Keratinocyte (primary cell): ENCODE data around the gene MYBPC1. TPM values are rescaled to one million over a fixed set of nuclear protein-coding genes. Genes with fewer than 3 reads are reported as not detected.

Experiments used
- DNase-seq: peaks from one replicate; pipeline ENCODE4 v3.0.0-alpha.2; 2011; ENCODE audit warnings: low read depth, missing footprints, low spot score
- FAIRE-seq: peaks from 2 replicates; lab custom pipeline; 2011; peaks lifted over from hg19 to GRCh38; lab: Jason Lieb, UNC
- H2AFZ ChIP-seq: 2 replicates; pipeline ENCODE4 v1.6.0; 2012; ENCODE audit warnings: low read length, control low read depth, inconsistent platforms; ENCODE audit not compliant: control insufficient read depth
- H3K27ac ChIP-seq: 2 replicates; pipeline ENCODE4 v1.5.1; 2011; ENCODE audit warnings: low read length; ENCODE audit not compliant: control insufficient read depth, insufficient read depth
- H3K27me3 ChIP-seq: 3 replicates; pipeline ENCODE4 v1.6.0; 2011; ENCODE audit warnings: low read length; ENCODE audit not compliant: control insufficient read depth, insufficient read depth; ENCODE audit errors: extremely low read depth
- H3K36me3 ChIP-seq, 2 experiments: 2 replicates in 1 of 2; 3 replicates in 1 of 2; pipeline ENCODE4 v1.5.1; 2011; ENCODE audit warnings: low read length in 2 of 2, mild to moderate bottlenecking in 1 of 2; ENCODE audit not compliant: control insufficient read depth in 2 of 2, insufficient read depth in 2 of 2; ENCODE audit errors: extremely low read depth in 1 of 2
- H3K4me1 ChIP-seq: 3 replicates; pipeline ENCODE4 v1.5.1; 2011; ENCODE audit warnings: low read length; ENCODE audit not compliant: control insufficient read depth, insufficient read depth; ENCODE audit errors: extremely low read depth
- H3K4me2 ChIP-seq: 3 replicates; pipeline ENCODE4 v1.6.0; 2011; ENCODE audit warnings: low read depth, low read length; ENCODE audit not compliant: control insufficient read depth, insufficient read depth; ENCODE audit errors: extremely low read depth
- H3K4me3 ChIP-seq, 3 experiments: fragments of 200-600 bp in 1 of 3; sonication (generic) in 1 of 3; 2 replicates in 2 of 3; 3 replicates in 1 of 3; pipeline ENCODE4 v1.5.1; 2011 to 2016; ENCODE audit warnings: low read length in 3 of 3, mild to moderate bottlenecking in 3 of 3, control low read depth in 2 of 3, inconsistent platforms in 1 of 3, low read depth in 1 of 3, mixed read lengths in 1 of 3, mixed run types in 1 of 3, moderate library complexity in 1 of 3; ENCODE audit not compliant: control insufficient read depth in 2 of 3, insufficient read depth in 2 of 3; ENCODE audit errors: extremely low read depth in 1 of 3
- H3K79me2 ChIP-seq: 2 replicates; pipeline ENCODE4 v1.6.0; 2012; ENCODE audit warnings: low read length; ENCODE audit not compliant: control insufficient read depth, insufficient read depth
- H3K9ac ChIP-seq: 3 replicates; pipeline ENCODE4 v1.6.0; 2011; ENCODE audit warnings: low read length; ENCODE audit not compliant: control insufficient read depth, insufficient read depth; ENCODE audit errors: extremely low read depth
- H3K9me1 ChIP-seq: 3 replicates; pipeline ENCODE4 v1.6.0; 2011; ENCODE audit warnings: low read length; ENCODE audit not compliant: control insufficient read depth, insufficient read depth; ENCODE audit errors: extremely low read depth
- H3K9me3 ChIP-seq: 2 replicates; pipeline ENCODE4 v1.5.1; 2012; ENCODE audit warnings: low read depth, low read length; ENCODE audit not compliant: control insufficient read depth
- H4K20me1 ChIP-seq: 3 replicates; pipeline ENCODE4 v1.6.0; 2011; ENCODE audit warnings: low read length; ENCODE audit not compliant: control insufficient read depth, insufficient read depth; ENCODE audit errors: extremely low read depth
- EZH2 ChIP-seq: IDR thresholded peaks from one replicate; pipeline ENCODE4 v1.6.1; 2012; ENCODE audit warnings: inconsistent platforms, mild to moderate bottlenecking, low read length, moderate library complexity
- dilution Hi-C: fragments of 300-500 bp; cut with MboI; formaldehyde crosslinking; loops from one replicate; pipeline ENCODE4 v1.7.0; 2020; ENCODE audit warnings: low sequenced_read_pairs; ENCODE audit not compliant: extremely low pct_ligation_motif_present
- polyA plus RNA-seq, 5 experiments: library from polyadenylated mRNA; depleted of rRNA in 3 of 5; stranded (reverse) in 3 of 5; stranded (forward) in 1 of 5; unstranded in 1 of 5; fragments of >200 nt; gene quantifications; 1 replicate in 1 of 5; 2 replicates in 3 of 5; 3 replicates in 1 of 5; pipeline versions ENCODE4 v1.2.1 to v1.2.3, GENCODE V29; 2011 to 2012; ENCODE audit warnings: missing spikeins in 2 of 5, low read depth in 1 of 5, low replicate concordance in 1 of 5
- TF ChIP-seq, protein P1 (sequence below), 3 experiments: IDR thresholded peaks in 1 of 3; conservative IDR thresholded peaks in 1 of 3; optimal IDR thresholded peaks in 1 of 3; 2 replicates in 2 of 3; 3 replicates in 1 of 3; pipeline versions ENCODE3 to v1.5.1; 2011; ENCODE audit warnings: low read length in 3 of 3, mild to moderate bottlenecking in 3 of 3, moderate library complexity in 2 of 3, control low read depth in 1 of 3, inconsistent platforms in 1 of 3; ENCODE audit not compliant: insufficient read depth in 2 of 3; ENCODE audit errors: extremely low read depth in 1 of 3

MYBPC1 gene
- polyA plus RNA-seq, 1 donor (not counting 4 experiments of a cell fraction or from before 2014, with no cell fraction given), result not detected

DNA sequence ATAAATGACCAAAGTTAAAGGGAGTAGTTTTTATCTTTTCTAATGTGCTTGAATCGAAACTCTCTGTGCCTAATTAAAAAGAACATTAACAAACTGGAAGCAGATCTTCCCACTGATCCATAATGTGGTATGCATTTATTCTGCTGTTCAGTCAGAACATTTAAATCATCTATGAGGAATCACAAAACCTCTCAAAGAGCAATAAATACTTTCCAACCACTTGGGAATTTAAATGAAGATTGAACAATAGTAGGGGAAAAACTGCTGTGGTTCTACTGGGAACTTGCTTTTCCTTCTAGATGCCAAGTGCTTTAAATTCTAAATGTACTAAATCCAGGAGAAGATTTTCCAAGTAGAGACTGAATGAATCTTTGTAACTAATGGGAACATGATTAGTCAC is 90.3 kb downstream of the MYBPC1 start:
- Histone ChIP-seq H3K9ac (no peak overlapping the region), H3K4me2 (no peak overlapping the region), H3K27me3 (no peaks in the 10 kb centered on the region), H4K20me1 (no peaks in the 10 kb centered on the region), H3K9me1 (no peaks in the 10 kb centered on the region), H2AFZ (no peak overlapping the region), H3K79me2 (no peaks in the 10 kb centered on the region), H3K4me1 (no peaks in the 10 kb centered on the region), H3K9me3 (no peaks in the 10 kb centered on the region), H3K4me3 (no peak overlapping the region), H3K27ac (no peak overlapping the region), H3K36me3 (no peaks in the 10 kb centered on the region)
- FAIRE-seq (no peak), DNase-seq (no peak)
- dilution Hi-C loops, result no loop called here
- TF ChIP-seq, protein P1, sequence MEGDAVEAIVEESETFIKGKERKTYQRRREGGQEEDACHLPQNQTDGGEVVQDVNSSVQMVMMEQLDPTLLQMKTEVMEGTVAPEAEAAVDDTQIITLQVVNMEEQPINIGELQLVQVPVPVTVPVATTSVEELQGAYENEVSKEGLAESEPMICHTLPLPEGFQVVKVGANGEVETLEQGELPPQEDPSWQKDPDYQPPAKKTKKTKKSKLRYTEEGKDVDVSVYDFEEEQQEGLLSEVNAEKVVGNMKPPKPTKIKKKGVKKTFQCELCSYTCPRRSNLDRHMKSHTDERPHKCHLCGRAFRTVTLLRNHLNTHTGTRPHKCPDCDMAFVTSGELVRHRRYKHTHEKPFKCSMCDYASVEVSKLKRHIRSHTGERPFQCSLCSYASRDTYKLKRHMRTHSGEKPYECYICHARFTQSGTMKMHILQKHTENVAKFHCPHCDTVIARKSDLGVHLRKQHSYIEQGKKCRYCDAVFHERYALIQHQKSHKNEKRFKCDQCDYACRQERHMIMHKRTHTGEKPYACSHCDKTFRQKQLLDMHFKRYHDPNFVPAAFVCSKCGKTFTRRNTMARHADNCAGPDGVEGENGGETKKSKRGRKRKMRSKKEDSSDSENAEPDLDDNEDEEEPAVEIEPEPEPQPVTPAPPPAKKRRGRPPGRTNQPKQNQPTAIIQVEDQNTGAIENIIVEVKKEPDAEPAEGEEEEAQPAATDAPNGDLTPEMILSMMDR (optimal IDR thresholded peaks at IDR 0.05 in 1 of 3, IDR thresholded peaks at IDR 0.05 in 1 of 3, conservative IDR thresholded peaks at IDR 0.05 in 1 of 3; ENCODE audit: extremely low read depth in 1 of 3, insufficient read depth in 2 of 3, low read length in 3 of 3), result no peak
- TF ChIP-seq EZH2, result no peak

DNA sequence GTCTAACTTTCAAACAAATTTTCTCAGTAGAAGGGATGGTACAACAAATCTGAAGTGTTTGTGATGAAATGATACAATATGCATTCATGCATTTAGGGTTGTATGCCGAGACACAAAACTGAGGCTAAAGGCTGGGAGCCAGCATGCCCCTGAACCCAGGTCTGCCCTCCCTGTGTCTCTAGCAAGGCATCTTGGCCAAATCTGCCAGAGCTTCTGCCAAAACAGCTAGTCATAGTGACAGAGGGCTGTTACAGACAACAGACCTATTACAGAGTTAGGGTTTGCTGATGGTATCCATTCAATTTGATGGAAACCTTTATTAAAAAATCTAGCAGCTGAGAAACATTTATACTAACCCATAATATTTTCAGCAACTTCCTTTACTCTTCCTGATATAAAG is 91.4 kb downstream of the MYBPC1 start:
- dilution Hi-C loops, result no loop called here
- H3K4me1 ChIP-seq, result no peaks in the 10 kb centered on the region
- H4K20me1 ChIP-seq, result no peaks in the 10 kb centered on the region
- H3K4me2 ChIP-seq, result no peak overlapping the region
- no peak for TF ChIP-seq EZH2
- TF ChIP-seq, protein P1 (optimal IDR thresholded peaks at IDR 0.05 in 1 of 3, IDR thresholded peaks at IDR 0.05 in 1 of 3, conservative IDR thresholded peaks at IDR 0.05 in 1 of 3; ENCODE audit: extremely low read depth in 1 of 3, insufficient read depth in 2 of 3, low read length in 3 of 3), result no peak
- no peak overlapping the region for H3K27ac ChIP-seq
- DNase-seq (no peak), FAIRE-seq (no peak)
- H3K9me3 ChIP-seq, result no peaks in the 10 kb centered on the region
- H3K79me2 ChIP-seq, result no peaks in the 10 kb centered on the region
- no peak overlapping the region for H3K9ac ChIP-seq
- no peaks in the 10 kb centered on the region for H3K9me1 ChIP-seq
- no peaks in the 10 kb centered on the region for H3K36me3 ChIP-seq
- H3K4me3 ChIP-seq, result no peak overlapping the region
- H3K27me3 ChIP-seq, result no peaks in the 10 kb centered on the region
- no peak overlapping the region for H2AFZ ChIP-seq
